Panc1 (cell line): ENCODE data around the gene KLHDC10. TPM values are rescaled to one million over a fixed set of nuclear protein-coding genes. Genes with fewer than 3 reads are reported as not detected.

Source experiments
- ATAC-seq: fragments of 200-7000 bp; cut with Tn5 transposase; 2 replicates; pipeline ENCODE4 v1.9.1; 2020; ENCODE audit warnings: mild to moderate bottlenecking, moderate library complexity
- BruUV-seq: library from RNA; stranded (reverse); fragments of 400-500 nt; replicated peaks from 2 replicates; lab custom pipeline; 2021; lab: Mats Ljungman, UMichigan
- CTCF ChIA-PET: fragments of 300-600 bp; sonication (Branson Sonifier 250); formaldehyde crosslinking; loops from one replicate; lab custom pipeline; 2022; ENCODE audit warnings: antibody characterized with exemption; lab: Charles Lee
- POLR2A ChIA-PET: fragments of 300-600 bp; sonication (Branson Sonifier 250); formaldehyde crosslinking; loops from one replicate; lab custom pipeline; 2022; ENCODE audit warnings: antibody characterized with exemption; lab: Charles Lee
- DNase-seq: peaks from one replicate; pipeline ENCODE4 v3.0.0-alpha.2; 2010; ENCODE audit warnings: low read depth, low spot score
- H3K27ac ChIP-seq: 2 replicates; pipeline ENCODE4 v1.5.1; 2011; ENCODE audit warnings: mild to moderate bottlenecking, low read length, inconsistent platforms
- H3K27me3 ChIP-seq: fragments of 200-500 bp; sonication (Bioruptor generic); 2 replicates; pipeline ENCODE4 v1.6.0; 2014; ENCODE audit warnings: low read length, inconsistent platforms; ENCODE audit not compliant: control insufficient read depth, insufficient read depth
- H3K36me3 ChIP-seq: fragments of 200-500 bp; sonication (Bioruptor generic); 2 replicates; pipeline ENCODE4 v1.5.1; 2014; ENCODE audit warnings: inconsistent platforms, mild to moderate bottlenecking, low read length, moderate library complexity; ENCODE audit not compliant: control insufficient read depth, insufficient read depth
- H3K4me1 ChIP-seq: 2 replicates; pipeline ENCODE4 v1.5.1; 2011; ENCODE audit warnings: inconsistent platforms, mild to moderate bottlenecking, low read length, moderate library complexity; ENCODE audit not compliant: control insufficient read depth, insufficient read depth
- H3K4me3 ChIP-seq, 2 experiments: 2 replicates each; pipeline ENCODE4 v1.5.1; 2011 to 2012; ENCODE audit warnings: low read depth in 2 of 2, low read length in 2 of 2, mild to moderate bottlenecking in 2 of 2, inconsistent platforms in 1 of 2, moderate library complexity in 1 of 2
- H3K9me3 ChIP-seq: fragments of 200-500 bp; sonication (Bioruptor generic); 2 replicates; pipeline ENCODE4 v1.5.1; 2014; ENCODE audit warnings: low read depth, mild to moderate bottlenecking, inconsistent platforms, low read length, moderate library complexity; ENCODE audit not compliant: control insufficient read depth, insufficient read depth
- CTCF ChIP-seq: fragments of 450-650 bp; IDR thresholded peaks from 2 replicates; pipeline ENCODE4 v1.5.1; 2017; ENCODE audit warnings: mild to moderate bottlenecking
- POLR2AphosphoS5 ChIP-seq: IDR thresholded peaks from 2 replicates; pipeline ENCODE4 v1.6.1; 2012; ENCODE audit warnings: mild to moderate bottlenecking, low read depth, low read length, moderate library complexity
- SIN3A ChIP-seq: IDR thresholded peaks from 2 replicates; pipeline ENCODE4 v1.6.1; 2012; ENCODE audit warnings: low read depth, mild to moderate bottlenecking, low read length, moderate library complexity, borderline replicate concordance; ENCODE audit not compliant: insufficient read depth
- TCF7L2 ChIP-seq: IDR thresholded peaks from 2 replicates; pipeline ENCODE4 v1.6.1; 2011; ENCODE audit warnings: mild to moderate bottlenecking, low read depth, low read length, inconsistent platforms
- in situ Hi-C: cut with HindIII; loops from 2 replicates; pipeline ENCODE4 v1.10.0; 2016; ENCODE audit warnings: low sequenced_read_pairs, low pct_unique_long_range_greater_than_20kb
- intact Hi-C: fragments of 100-400 bp; cut with micrococcal nuclease; formaldehyde crosslinking; loops from one replicate; pipeline ENCODE4 v1.10.0; 2022; ENCODE audit not compliant: unreplicated experiment
- total RNA-seq: library from RNA; stranded (reverse); gene quantifications from one replicate; pipeline ENCODE4 v1.2.1, GENCODE V29; 2021; ENCODE audit not compliant: unreplicated experiment
- TF ChIP-seq, protein P1 (sequence below), 2 experiments: IDR thresholded peaks; 2 replicates each; pipeline ENCODE4 v1.6.1; 2011 to 2012; ENCODE audit warnings: low read depth in 2 of 2, control low read depth in 1 of 2, low read length in 1 of 2, mild to moderate bottlenecking in 1 of 2, moderate library complexity in 1 of 2; ENCODE audit not compliant: insufficient read depth in 1 of 2

KLHDC10 gene
- total RNA-seq, 1 experiment from 2014 or later, result 26.7 TPM

DNA sequence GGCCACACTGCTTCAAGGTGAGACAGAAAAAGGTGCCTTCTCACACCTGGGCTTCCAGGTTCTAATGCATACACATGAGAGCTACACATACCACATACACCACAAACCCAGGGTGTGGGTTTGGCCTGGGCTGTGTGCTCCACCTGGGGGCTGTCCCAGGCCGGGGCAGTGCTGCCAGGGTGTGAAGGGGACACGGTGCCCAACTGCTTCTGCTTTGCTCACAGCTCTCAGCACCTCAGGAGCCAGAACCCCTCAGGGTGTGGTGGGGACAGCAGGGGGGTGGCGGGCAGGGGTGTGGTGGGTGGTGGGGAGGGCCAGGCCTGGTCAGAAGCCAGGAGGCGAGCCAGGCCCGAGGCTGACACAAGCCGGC, 83.8 kb downstream of the KLHDC10 start:
- DNase-seq (no peak), ATAC-seq (peak; percentile 46)
- Histone ChIP-seq H3K27me3 (no peaks in the 10 kb centered on the region), H3K27ac (no peak overlapping the region), H3K4me3 (no peak overlapping the region), H3K4me1 (no peaks in the 10 kb centered on the region), H3K36me3 (no peaks in the 10 kb centered on the region), H3K9me3 (no peaks in the 10 kb centered on the region)
- no peak for TF ChIP-seq POLR2AphosphoS5
- TF ChIP-seq SIN3A, result no peak
- no peak for TF ChIP-seq CTCF
- TF ChIP-seq TCF7L2, result no peak
- TF ChIP-seq, protein P1, sequence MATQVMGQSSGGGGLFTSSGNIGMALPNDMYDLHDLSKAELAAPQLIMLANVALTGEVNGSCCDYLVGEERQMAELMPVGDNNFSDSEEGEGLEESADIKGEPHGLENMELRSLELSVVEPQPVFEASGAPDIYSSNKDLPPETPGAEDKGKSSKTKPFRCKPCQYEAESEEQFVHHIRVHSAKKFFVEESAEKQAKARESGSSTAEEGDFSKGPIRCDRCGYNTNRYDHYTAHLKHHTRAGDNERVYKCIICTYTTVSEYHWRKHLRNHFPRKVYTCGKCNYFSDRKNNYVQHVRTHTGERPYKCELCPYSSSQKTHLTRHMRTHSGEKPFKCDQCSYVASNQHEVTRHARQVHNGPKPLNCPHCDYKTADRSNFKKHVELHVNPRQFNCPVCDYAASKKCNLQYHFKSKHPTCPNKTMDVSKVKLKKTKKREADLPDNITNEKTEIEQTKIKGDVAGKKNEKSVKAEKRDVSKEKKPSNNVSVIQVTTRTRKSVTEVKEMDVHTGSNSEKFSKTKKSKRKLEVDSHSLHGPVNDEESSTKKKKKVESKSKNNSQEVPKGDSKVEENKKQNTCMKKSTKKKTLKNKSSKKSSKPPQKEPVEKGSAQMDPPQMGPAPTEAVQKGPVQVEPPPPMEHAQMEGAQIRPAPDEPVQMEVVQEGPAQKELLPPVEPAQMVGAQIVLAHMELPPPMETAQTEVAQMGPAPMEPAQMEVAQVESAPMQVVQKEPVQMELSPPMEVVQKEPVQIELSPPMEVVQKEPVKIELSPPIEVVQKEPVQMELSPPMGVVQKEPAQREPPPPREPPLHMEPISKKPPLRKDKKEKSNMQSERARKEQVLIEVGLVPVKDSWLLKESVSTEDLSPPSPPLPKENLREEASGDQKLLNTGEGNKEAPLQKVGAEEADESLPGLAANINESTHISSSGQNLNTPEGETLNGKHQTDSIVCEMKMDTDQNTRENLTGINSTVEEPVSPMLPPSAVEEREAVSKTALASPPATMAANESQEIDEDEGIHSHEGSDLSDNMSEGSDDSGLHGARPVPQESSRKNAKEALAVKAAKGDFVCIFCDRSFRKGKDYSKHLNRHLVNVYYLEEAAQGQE (IDR thresholded peaks at IDR 0.05; ENCODE audit: insufficient read depth in 1 of 2, low read depth in 2 of 2, low read length in 1 of 2), result no peak
- ChIA-PET CTCF (interaction anchor here (0.6 kb wide), 1 partner anchor 396 kb away, joined by 6 read pairs; no protein-coding TSS in a partner anchor), POLR2A (no interaction called here)
- intact Hi-C loops, result no loop called here
- in situ Hi-C loops, result no loop called here
- no TSS peak for BruUV-seq

DNA sequence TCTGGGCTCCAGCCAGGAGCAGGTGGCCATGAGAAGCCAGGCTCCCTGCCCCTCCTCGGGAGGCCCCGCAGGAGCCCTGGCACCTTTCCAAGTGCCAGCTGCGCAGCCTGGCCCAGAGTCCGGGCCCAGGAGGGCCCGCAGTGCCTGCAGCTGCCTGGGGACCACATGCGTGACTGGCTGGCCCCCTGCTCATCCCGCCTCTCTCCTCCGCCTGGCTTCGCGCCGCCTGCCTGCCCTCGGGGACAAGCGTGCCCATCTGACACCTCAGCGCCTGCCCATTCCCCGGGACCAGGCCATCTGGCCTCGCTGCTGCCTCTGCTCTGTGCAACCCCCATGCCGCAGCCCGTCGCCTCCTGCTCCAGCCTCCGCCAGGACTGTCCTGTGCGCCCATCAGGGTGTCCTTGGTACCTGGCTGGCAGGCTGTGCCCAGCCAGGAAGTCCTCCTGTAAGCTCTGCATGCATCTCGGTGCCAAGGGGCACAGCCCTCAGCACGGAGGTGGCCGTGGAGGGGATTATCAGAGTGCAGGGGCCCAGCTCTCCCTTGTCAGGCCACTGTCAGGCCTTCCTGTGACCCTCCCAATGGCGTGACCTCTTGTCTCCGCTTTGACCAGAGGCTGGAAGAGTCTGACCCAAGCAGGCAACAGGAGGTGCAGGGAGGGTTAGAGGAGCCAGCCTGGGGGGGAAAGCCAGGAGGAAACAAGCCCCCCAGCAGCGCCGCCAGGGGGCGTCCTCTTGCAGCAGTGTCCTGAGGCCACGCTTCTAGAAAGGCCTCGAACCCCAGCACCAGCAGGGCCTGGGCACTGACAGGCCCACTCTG, 84.4 kb downstream of the KLHDC10 start:
- ChIA-PET POLR2A (no interaction called here), CTCF (interaction anchor here (0.7 kb wide), 1 partner anchor 15 kb away, joined by 3 read pairs; no protein-coding TSS in a partner anchor)
- intact Hi-C loops, result no loop called here

More for the DNA sequence above, 84.4 kb downstream of the KLHDC10 start:
- no TSS peak for BruUV-seq
- Histone ChIP-seq H3K9me3 (no peaks in the 10 kb centered on the region), H3K27me3 (no peaks in the 10 kb centered on the region), H3K4me1 (no peaks in the 10 kb centered on the region), H3K27ac (no peak overlapping the region), H3K36me3 (no peaks in the 10 kb centered on the region), H3K4me3 (no peak overlapping the region)
- TF ChIP-seq SIN3A, result no peak
- no peak for TF ChIP-seq POLR2AphosphoS5
- TF ChIP-seq, protein P1 (IDR thresholded peaks at IDR 0.05; ENCODE audit: insufficient read depth in 1 of 2, low read depth in 2 of 2, low read length in 1 of 2), result no peak
- ATAC-seq (peak; percentile 25), DNase-seq (no peak)
- in situ Hi-C loops, result no loop called here
